CD4-positive, alpha-beta T cell (primary cell): Measurements from ENCODE around the gene FASLG. TPM values are rescaled to one million over a fixed set of nuclear protein-coding genes. Genes with fewer than 3 reads are reported as not detected.
A peak's percentile ranks its signal among the peaks of the same experiment; 100 is the strongest.

ENCODE experiments used
- ATAC-seq: fragments of 200-7000 bp; cut with Tn5 transposase; one replicate; pipeline ENCODE4 v1.10.0; 2022; ENCODE audit warnings: mild to moderate bottlenecking; ENCODE audit not compliant: poor library complexity
- CTCF ChIA-PET: fragments of 350-600 bp; sonication (Branson Sonifier 250); formaldehyde crosslinking; loops from one replicate; lab custom pipeline; 2021; ENCODE audit warnings: antibody characterized with exemption, inconsistent platforms; lab: Charles Lee
- POLR2A ChIA-PET: fragments of 350-600 bp; sonication (Branson Sonifier 250); formaldehyde crosslinking; loops from one replicate; lab custom pipeline; 2021; ENCODE audit warnings: antibody characterized with exemption, inconsistent platforms; lab: Charles Lee
- DNase-seq, 14 experiments: peaks; one replicate each; pipeline ENCODE4 v3.0.0-alpha.2; 2013 to 2020; ENCODE audit warnings: mixed read lengths in 2 of 14
- H3K27ac ChIP-seq, 2 donors: one replicate each; pipeline versions ENCODE4 v1.5.1 to v1.7.0; 2013; ENCODE audit warnings: low read length in 2 of 2, low read depth in 1 of 2, mild to moderate bottlenecking in 1 of 2
- H3K27me3 ChIP-seq, 2 experiments: 1 replicate in 1 of 2; 2 replicates in 1 of 2; pipeline versions ENCODE4 v1.6.1 to v1.7.0; 2013; ENCODE audit warnings: low read length in 2 of 2, control low read depth in 1 of 2, mild to moderate bottlenecking in 1 of 2, moderate library complexity in 1 of 2; ENCODE audit not compliant: insufficient read depth in 2 of 2, control insufficient read depth in 1 of 2
- H3K36me3 ChIP-seq: one replicate; pipeline ENCODE4 v1.6.1; 2013; ENCODE audit warnings: low read length, control low read depth; ENCODE audit not compliant: insufficient read depth
- H3K4me1 ChIP-seq: one replicate; pipeline ENCODE4 v1.6.1; 2013; ENCODE audit warnings: low read length, control low read depth; ENCODE audit not compliant: insufficient read depth
- H3K4me3 ChIP-seq: one replicate; pipeline ENCODE4 v1.5.1; 2013; ENCODE audit warnings: mild to moderate bottlenecking, low read length, moderate library complexity
- H3K9me3 ChIP-seq, 2 experiments: 1 replicate in 1 of 2; 2 replicates in 1 of 2; pipeline versions ENCODE4 v1.6.1 to v1.7.0; 2013; ENCODE audit warnings: low read length in 2 of 2, mild to moderate bottlenecking in 2 of 2, control low read depth in 1 of 2, moderate library complexity in 1 of 2; ENCODE audit not compliant: control insufficient read depth in 1 of 2, insufficient read depth in 1 of 2
- H3K27ac Mint-ChIP-seq: one replicate; pipeline ENCODE4 v1.8.0; 2020; ENCODE audit warnings: mixed read lengths
- H3K27me3 Mint-ChIP-seq: one replicate; pipeline ENCODE4 v1.8.0; 2021; ENCODE audit warnings: mixed read lengths
- H3K36me3 Mint-ChIP-seq: one replicate; pipeline ENCODE4 v1.8.0; 2021; ENCODE audit warnings: low read depth, mixed read lengths
- H3K4me1 Mint-ChIP-seq: one replicate; pipeline ENCODE4 v1.8.0; 2021; ENCODE audit warnings: low read depth, mixed read lengths
- H3K4me3 Mint-ChIP-seq: one replicate; pipeline ENCODE4 v1.8.0; 2020; ENCODE audit warnings: mild to moderate bottlenecking, mixed read lengths
- H3K9me3 Mint-ChIP-seq: one replicate; pipeline ENCODE4 v1.8.0; 2020; ENCODE audit warnings: mixed read lengths
- CTCF ChIP-seq: fragments of 200-600 bp; IDR thresholded peaks from one replicate; pipeline ENCODE4 v1.8.0; 2022; ENCODE audit warnings: antibody characterized with exemption, mild to moderate bottlenecking
- intact Hi-C, 2 experiments: fragments of 100-400 bp; cut with DNase I in 1 of 2; cut with micrococcal nuclease in 1 of 2; formaldehyde crosslinking; loops; one replicate each; pipeline versions ENCODE4 v1.15.1 to v1.9.0; 2023 to 2025; cut with DNase I, micrococcal nuclease
- total RNA-seq, 174 experiments: library from RNA in 2 of 174; stranded (reverse) in 2 of 174; gene quantifications; one replicate each; pipeline ENCODE4 v1.2.3 and lab custom pipeline; 2021 to 2026

FASLG gene
- total RNA-seq, 2 experiments from 2014 or later: 0.11 to 0.80 TPM

GRCh38 chr1:172699695-172700227, 40.9 kb downstream of the FASLG start:
- no peak for TF ChIP-seq CTCF

GRCh38 chr1:172700556-172700955, 41.7 kb downstream of the FASLG start:
- POLR2A ChIA-PET: interaction anchor here (1.3 to 1.8 kb wide), 2 partner anchors 38 to 60 kb away, joined by 4 to 7 read pairs; no protein-coding TSS in a partner anchor
- ATAC-seq: no peak
- no peak overlapping the region for H3K27ac Mint-ChIP-seq
- Histone ChIP-seq H3K36me3 (no peaks in the 10 kb centered on the region), H3K9me3 (no peaks in the 10 kb centered on the region), H3K27ac (peak overlapping the region in 1 of 2 donors; percentile 11), H3K4me3 (no peak overlapping the region), H3K4me1 (peaks cover 79% of the 10 kb centered on the region), H3K27me3 (no peaks in the 10 kb centered on the region)
- no peak for TF ChIP-seq CTCF
- intact Hi-C loops: loop anchor here in 1 of 2 experiments (5.0 kb wide), 1 partner anchor 33 kb away; no protein-coding TSS in a partner anchor
- CTCF ChIA-PET: interaction anchor here (1.8 kb wide), 1 partner anchor 19 kb away, joined by 10 read pairs; no protein-coding TSS in a partner anchor
- no peaks in the 10 kb centered on the region for H3K36me3 Mint-ChIP-seq
- no peaks in the 10 kb centered on the region for H3K27me3 Mint-ChIP-seq
- no peak overlapping the region for H3K4me3 Mint-ChIP-seq
- peaks cover under 1% of the 10 kb centered on the region for H3K4me1 Mint-ChIP-seq
- DNase-seq: peak in 1 of 14 experiments; percentile 42
- H3K9me3 Mint-ChIP-seq: no peaks in the 10 kb centered on the region

More at GRCh38 chr1:172699695-172700227, 40.9 kb downstream of the FASLG start:
- H3K27me3 ChIP-seq: no peaks in the 10 kb centered on the region
- H3K4me1 Mint-ChIP-seq: peaks cover 6% of the 10 kb centered on the region
- no peaks in the 10 kb centered on the region for H3K36me3 ChIP-seq
- H3K36me3 Mint-ChIP-seq: no peaks in the 10 kb centered on the region
- H3K4me3 Mint-ChIP-seq: peak overlapping the region; percentile 46
- ChIA-PET CTCF (interaction anchor here (0.9 to 1.8 kb wide), 3 partner anchors 9 to 89 kb away, joined by 3 to 10 read pairs (median 6); no protein-coding TSS in a partner anchor), POLR2A (interaction anchor here (0.7 to 1.9 kb wide), 7 partner anchors 9 to 167 kb away, joined by 3 to 9 read pairs (median 5); partner anchors contain the start of genes FASLG and SUCO)
- DNase-seq: no peak
- no peak overlapping the region for H3K4me3 ChIP-seq
- H3K27ac Mint-ChIP-seq: no peak overlapping the region
- peak overlapping the region; percentile 63 to 73 for H3K27ac ChIP-seq
- H3K9me3 ChIP-seq: no peaks in the 10 kb centered on the region
- ATAC-seq: no peak
- peaks cover 76% of the 10 kb centered on the region for H3K4me1 ChIP-seq
- no peaks in the 10 kb centered on the region for H3K27me3 Mint-ChIP-seq
- no peaks in the 10 kb centered on the region for H3K9me3 Mint-ChIP-seq
- intact Hi-C loops: loop anchor here (1.0 to 10.0 kb wide), 6 partner anchors 8 to 165 kb away; partner anchors contain the start of gene SUCO (in 1 of the 2)

- peaks cover 14% of the 10 kb centered on the region for H3K4me1 Mint-ChIP-seq
- ChIA-PET CTCF (interaction anchor here (2.1 kb wide), 1 partner anchor 16 kb away, joined by 7 read pairs; no protein-coding TSS in a partner anchor), POLR2A (interaction anchor here (0.7 to 2.3 kb wide), 2 partner anchors 33 to 40 kb away, joined by 3 to 7 read pairs; no protein-coding TSS in a partner anchor)
- H3K4me3 Mint-ChIP-seq: no peak overlapping the region
- H3K27me3 Mint-ChIP-seq: no peaks in the 10 kb centered on the region
- Histone ChIP-seq H3K4me1 (peaks cover 71% of the 10 kb centered on the region), H3K27me3 (no peaks in the 10 kb centered on the region), H3K9me3 (no peaks in the 10 kb centered on the region), H3K27ac (no peak overlapping the region), H3K36me3 (no peaks in the 10 kb centered on the region), H3K4me3 (no peak overlapping the region)
- no peaks in the 10 kb centered on the region for H3K36me3 Mint-ChIP-seq
- no peak for TF ChIP-seq CTCF
- H3K27ac Mint-ChIP-seq: no peak overlapping the region
- H3K9me3 Mint-ChIP-seq: no peaks in the 10 kb centered on the region
- intact Hi-C loops: loop anchor here in 1 of 2 experiments (5.0 kb wide), 1 partner anchor 37 kb away; no protein-coding TSS in a partner anchor
- DNase-seq: peak in 3 of 14 experiments; percentile 25 to 76 (median 42)
- no peak for ATAC-seq
Measured at GRCh38 chr1:172704001-172704400, 45.1 kb downstream of the FASLG start.
